GM23338 (cell line): Measurements from ENCODE around the gene GMPPA. TPM values are rescaled to one million over a fixed set of nuclear protein-coding genes. Genes with fewer than 3 reads are reported as not detected.

Experiments used
- ATAC-seq: fragments of 200-7000 bp; cut with Tn5 transposase; 3 replicates; pipeline ENCODE4 v1.9.1; 2020
- DNase-seq: peaks from one replicate; pipeline ENCODE4 v3.0.0-alpha.2; 2015; ENCODE audit warnings: low spot score
- H2AFZ ChIP-seq: fragments of 200-600 bp; sonication (generic); 2 replicates; pipeline ENCODE4 v1.8.0; 2016; ENCODE audit warnings: antibody characterized with exemption, mild to moderate bottlenecking, moderate library complexity
- H3F3A ChIP-seq: fragments of 200-600 bp; sonication (generic); replicated peaks from 2 replicates; pipeline ENCODE4 v1.8.0; 2017; ENCODE audit warnings: antibody characterized with exemption, mixed run types, low read depth
- H3K27ac ChIP-seq: fragments of 200-600 bp; sonication (generic); 2 replicates; pipeline ENCODE4 v1.6.1; 2016; ENCODE audit warnings: low read depth
- H3K27me3 ChIP-seq: fragments of 200-600 bp; sonication (generic); 2 replicates; pipeline ENCODE4 v1.8.0; 2016; ENCODE audit warnings: mild to moderate bottlenecking, mixed run types, moderate library complexity; ENCODE audit not compliant: insufficient read depth
- H3K36me3 ChIP-seq: fragments of 200-600 bp; sonication (generic); 2 replicates; pipeline ENCODE4 v1.8.0; 2016; ENCODE audit warnings: mild to moderate bottlenecking; ENCODE audit not compliant: insufficient read depth
- H3K4me1 ChIP-seq: fragments of 200-600 bp; sonication (generic); 2 replicates; pipeline ENCODE4 v1.8.0; 2016; ENCODE audit warnings: mild to moderate bottlenecking, moderate library complexity; ENCODE audit not compliant: insufficient read depth
- H3K4me2 ChIP-seq: fragments of 200-600 bp; sonication (generic); 2 replicates; pipeline ENCODE4 v1.7.1; 2017; ENCODE audit warnings: mixed run types
- H3K4me3 ChIP-seq: fragments of 200-600 bp; sonication (generic); 2 replicates; pipeline ENCODE4 v1.6.1; 2016; ENCODE audit warnings: mixed run types
- H3K79me2 ChIP-seq: fragments of 200-600 bp; sonication (generic); replicated peaks from 2 replicates; pipeline ENCODE4 v1.8.0; 2017; ENCODE audit warnings: mild to moderate bottlenecking; ENCODE audit not compliant: insufficient read depth
- H3K9me2 ChIP-seq: fragments of 200-600 bp; sonication (generic); 2 replicates; pipeline ENCODE4 v1.8.0; 2017; ENCODE audit not compliant: insufficient read depth
- H4K20me1 ChIP-seq: fragments of 200-600 bp; sonication (generic); replicated peaks from 2 replicates; pipeline ENCODE4 v1.8.0; 2017; ENCODE audit warnings: mild to moderate bottlenecking; ENCODE audit not compliant: insufficient read depth
- H3K27ac Mint-ChIP-seq: 2 replicates; pipeline ENCODE4 v1.8.0; 2020; ENCODE audit warnings: inconsistent platforms, mild to moderate bottlenecking, moderate library complexity, mixed read lengths
- H3K27me3 Mint-ChIP-seq: 3 replicates; pipeline ENCODE4 v1.8.0; 2022; ENCODE audit warnings: low read depth, mild to moderate bottlenecking, moderate library complexity, mixed read lengths, inconsistent platforms; ENCODE audit not compliant: insufficient read depth, poor library complexity
- H3K36me3 Mint-ChIP-seq: 3 replicates; pipeline ENCODE4 v1.8.0; 2021; ENCODE audit warnings: low read depth, mild to moderate bottlenecking, inconsistent platforms, moderate library complexity, mixed read lengths
- H3K4me1 Mint-ChIP-seq: 3 replicates; pipeline ENCODE4 v1.8.0; 2020; ENCODE audit warnings: mild to moderate bottlenecking, inconsistent platforms, mixed read lengths
- H3K4me3 Mint-ChIP-seq: 3 replicates; pipeline ENCODE4 v1.8.0; 2021; ENCODE audit warnings: moderate library complexity, mild to moderate bottlenecking, inconsistent platforms, mixed read lengths
- H3K9me3 Mint-ChIP-seq: 3 replicates; pipeline ENCODE4 v1.8.0; 2020; ENCODE audit warnings: moderate library complexity, mild to moderate bottlenecking, inconsistent platforms, mixed read lengths
- CREB1 ChIP-seq: fragments of 250-450 bp; sonication (Bioruptor Pico); IDR thresholded peaks from 2 replicates; pipeline ENCODE4 v1.5.0; 2020; ENCODE audit warnings: low read depth, mild to moderate bottlenecking, moderate library complexity
- EZH2 ChIP-seq: fragments of 200-600 bp; sonication (generic); IDR thresholded peaks from one replicate; pipeline ENCODE4 v1.8.0; 2017; ENCODE audit warnings: antibody characterized with exemption, mild to moderate bottlenecking, low read depth; ENCODE audit not compliant: unreplicated experiment
- EZH2phosphoT487 ChIP-seq: fragments of 200-600 bp; sonication (generic); IDR thresholded peaks from one replicate; pipeline ENCODE4 v1.8.1; 2018; ENCODE audit warnings: antibody characterized with exemption; ENCODE audit not compliant: unreplicated experiment
- STAT1 ChIP-seq: IDR thresholded peaks from one replicate; pipeline ENCODE4 v1.6.1; 2016; ENCODE audit warnings: antibody characterized with exemption; ENCODE audit not compliant: unreplicated experiment
- ZNF114 ChIP-seq: fragments of 250-450 bp; sonication (Bioruptor Pico); IDR thresholded peaks from 2 replicates; pipeline ENCODE4 v1.5.0; 2020; ENCODE audit warnings: mild to moderate bottlenecking, moderate library complexity
- polyA plus RNA-seq: library from polyadenylated mRNA; unstranded; fragments of >200 nt; fragmentation: Nextera tagmentation; extraction: Ambion mirVana; gene quantifications from 2 replicates; pipeline ENCODE4 v1.2.1, GENCODE V29; 2016
- total RNA-seq: library from RNA; depleted of rRNA; stranded (reverse); fragments of >200 nt; shearing (Covaris generic); gene quantifications from 2 replicates; pipeline ENCODE4 v1.2.3, GENCODE V29; 2014
- TF ChIP-seq, protein P1 (sequence below): fragments of 250-450 bp; sonication (Bioruptor Pico); IDR thresholded peaks from 2 replicates; pipeline ENCODE4 v1.5.0; 2020; ENCODE audit warnings: mild to moderate bottlenecking, moderate library complexity

The GMPPA gene
- total and polyA plus RNA-seq, 2 experiments from 2014 or later = 27.0 to 33.8 TPM

DNA sequence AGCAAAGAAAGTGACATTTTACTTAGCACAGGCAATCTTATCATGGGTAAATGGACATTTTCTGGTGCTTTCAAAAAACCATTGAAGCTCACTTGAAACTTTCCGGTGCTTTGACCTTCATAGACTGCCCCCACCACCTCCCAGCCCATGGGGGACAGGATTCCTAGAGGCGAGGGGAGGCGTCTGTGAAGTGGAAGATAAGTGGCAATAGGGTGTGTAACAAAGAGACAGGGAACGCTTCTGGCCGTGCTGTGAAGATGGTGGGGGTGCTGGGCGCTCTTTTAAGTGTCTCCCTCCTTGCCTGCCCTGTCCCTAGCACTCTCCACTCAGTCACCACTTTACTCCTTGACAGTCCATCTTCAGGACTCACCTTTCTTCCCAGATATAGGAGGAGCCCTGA, 23.4 kb upstream of the GMPPA start (continued):
- TF ChIP-seq, protein P1, sequence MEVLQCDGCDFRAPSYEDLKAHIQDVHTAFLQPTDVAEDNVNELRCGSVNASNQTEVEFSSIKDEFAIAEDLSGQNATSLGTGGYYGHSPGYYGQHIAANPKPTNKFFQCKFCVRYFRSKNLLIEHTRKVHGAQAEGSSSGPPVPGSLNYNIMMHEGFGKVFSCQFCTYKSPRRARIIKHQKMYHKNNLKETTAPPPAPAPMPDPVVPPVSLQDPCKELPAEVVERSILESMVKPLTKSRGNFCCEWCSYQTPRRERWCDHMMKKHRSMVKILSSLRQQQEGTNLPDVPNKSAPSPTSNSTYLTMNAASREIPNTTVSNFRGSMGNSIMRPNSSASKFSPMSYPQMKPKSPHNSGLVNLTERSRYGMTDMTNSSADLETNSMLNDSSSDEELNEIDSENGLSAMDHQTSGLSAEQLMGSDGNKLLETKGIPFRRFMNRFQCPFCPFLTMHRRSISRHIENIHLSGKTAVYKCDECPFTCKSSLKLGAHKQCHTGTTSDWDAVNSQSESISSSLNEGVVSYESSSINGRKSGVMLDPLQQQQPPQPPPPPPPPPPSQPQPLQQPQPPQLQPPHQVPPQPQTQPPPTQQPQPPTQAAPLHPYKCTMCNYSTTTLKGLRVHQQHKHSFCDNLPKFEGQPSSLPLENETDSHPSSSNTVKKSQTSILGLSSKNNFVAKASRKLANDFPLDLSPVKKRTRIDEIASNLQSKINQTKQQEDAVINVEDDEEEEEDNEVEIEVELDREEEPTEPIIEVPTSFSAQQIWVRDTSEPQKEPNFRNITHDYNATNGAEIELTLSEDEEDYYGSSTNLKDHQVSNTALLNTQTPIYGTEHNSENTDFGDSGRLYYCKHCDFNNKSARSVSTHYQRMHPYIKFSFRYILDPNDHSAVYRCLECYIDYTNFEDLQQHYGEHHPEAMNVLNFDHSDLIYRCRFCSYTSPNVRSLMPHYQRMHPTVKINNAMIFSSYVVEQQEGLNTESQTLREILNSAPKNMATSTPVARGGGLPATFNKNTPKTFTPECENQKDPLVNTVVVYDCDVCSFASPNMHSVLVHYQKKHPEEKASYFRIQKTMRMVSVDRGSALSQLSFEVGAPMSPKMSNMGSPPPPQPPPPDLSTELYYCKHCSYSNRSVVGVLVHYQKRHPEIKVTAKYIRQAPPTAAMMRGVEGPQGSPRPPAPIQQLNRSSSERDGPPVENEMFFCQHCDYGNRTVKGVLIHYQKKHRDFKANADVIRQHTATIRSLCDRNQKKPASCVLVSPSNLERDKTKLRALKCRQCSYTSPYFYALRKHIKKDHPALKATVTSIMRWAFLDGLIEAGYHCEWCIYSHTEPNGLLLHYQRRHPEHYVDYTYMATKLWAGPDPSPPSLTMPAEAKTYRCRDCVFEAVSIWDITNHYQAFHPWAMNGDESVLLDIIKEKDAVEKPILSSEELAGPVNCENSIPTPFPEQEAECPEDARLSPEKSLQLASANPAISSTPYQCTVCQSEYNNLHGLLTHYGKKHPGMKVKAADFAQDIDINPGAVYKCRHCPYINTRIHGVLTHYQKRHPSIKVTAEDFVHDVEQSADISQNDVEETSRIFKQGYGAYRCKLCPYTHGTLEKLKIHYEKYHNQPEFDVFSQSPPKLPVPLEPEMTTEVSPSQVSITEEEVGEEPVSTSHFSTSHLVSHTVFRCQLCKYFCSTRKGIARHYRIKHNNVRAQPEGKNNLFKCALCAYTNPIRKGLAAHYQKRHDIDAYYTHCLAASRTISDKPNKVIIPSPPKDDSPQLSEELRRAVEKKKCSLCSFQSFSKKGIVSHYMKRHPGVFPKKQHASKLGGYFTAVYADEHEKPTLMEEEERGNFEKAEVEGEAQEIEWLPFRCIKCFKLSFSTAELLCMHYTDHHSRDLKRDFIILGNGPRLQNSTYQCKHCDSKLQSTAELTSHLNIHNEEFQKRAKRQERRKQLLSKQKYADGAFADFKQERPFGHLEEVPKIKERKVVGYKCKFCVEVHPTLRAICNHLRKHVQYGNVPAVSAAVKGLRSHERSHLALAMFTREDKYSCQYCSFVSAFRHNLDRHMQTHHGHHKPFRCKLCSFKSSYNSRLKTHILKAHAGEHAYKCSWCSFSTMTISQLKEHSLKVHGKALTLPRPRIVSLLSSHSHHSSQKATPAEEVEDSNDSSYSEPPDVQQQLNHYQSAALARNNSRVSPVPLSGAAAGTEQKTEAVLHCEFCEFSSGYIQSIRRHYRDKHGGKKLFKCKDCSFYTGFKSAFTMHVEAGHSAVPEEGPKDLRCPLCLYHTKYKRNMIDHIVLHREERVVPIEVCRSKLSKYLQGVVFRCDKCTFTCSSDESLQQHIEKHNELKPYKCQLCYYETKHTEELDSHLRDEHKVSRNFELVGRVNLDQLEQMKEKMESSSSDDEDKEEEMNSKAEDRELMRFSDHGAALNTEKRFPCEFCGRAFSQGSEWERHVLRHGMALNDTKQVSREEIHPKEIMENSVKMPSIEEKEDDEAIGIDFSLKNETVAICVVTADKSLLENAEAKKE = no peak
- TF ChIP-seq ZNF114 (CRISPR knock-in tag) (no peak), STAT1 (no peak), CREB1 (CRISPR knock-in tag) (no peak)

DNA sequence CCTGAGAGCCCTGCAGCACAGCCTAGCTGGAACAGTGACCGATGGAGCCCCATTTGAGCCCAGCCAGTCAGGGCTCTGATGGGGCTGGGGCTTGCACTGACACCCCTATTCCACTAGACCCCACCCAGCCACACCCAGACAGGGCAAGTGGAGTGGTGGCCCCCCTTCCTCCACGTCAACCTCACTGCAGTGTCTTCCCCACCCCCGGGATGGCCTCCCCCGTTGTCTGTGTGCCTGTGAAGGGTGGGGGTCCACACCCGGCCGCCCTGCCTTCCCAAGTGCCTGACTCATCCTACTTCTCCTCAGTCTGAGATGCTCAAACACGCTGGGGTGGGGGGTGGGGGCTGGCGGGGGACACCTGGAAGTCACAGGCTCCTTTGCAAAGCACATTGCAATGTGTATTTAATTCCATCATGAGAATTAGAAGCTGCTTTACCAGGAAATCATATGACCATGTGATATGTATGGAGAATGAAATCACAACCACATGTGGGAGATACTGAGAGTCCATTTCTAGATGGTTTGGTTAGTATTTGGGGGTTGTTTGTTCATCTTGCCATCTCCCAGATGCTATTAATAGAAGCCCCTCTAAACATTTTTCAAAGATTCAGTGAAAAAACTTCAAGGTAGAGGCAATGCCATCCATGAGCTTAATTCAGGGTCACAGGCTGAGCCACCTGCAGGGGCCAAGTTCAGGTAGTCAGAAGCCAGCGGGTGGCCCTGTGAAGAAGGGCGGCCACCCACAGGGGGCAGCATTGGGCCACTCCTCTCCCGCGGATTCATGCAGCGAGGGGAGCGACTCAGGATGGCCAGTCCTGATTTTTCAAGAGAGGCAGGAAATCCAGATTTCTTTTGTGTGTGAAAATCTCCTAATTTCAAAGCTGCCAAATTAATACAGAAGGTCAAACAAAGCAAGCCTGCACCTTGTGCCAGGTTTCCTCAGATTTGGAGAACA, 22.7 kb upstream of the GMPPA start:
- ATAC-seq (peak; percentile 64), DNase-seq (peak; percentile 90)
- H3K4me3 ChIP-seq = peak overlapping the region; percentile 51
- Mint-ChIP-seq H3K27ac (peak overlapping the region; percentile 91), H3K4me3 (peak overlapping the region; percentile 73), H3K27me3 (peaks cover 19% of the 10 kb centered on the region), H3K36me3 (peaks cover 3% of the 10 kb centered on the region; the same call in 1 of the 3 replicates), H3K9me3 (no peaks in the 10 kb centered on the region; the same call in 2 of the 3 replicates), H3K4me1 (peaks cover 25% of the 10 kb centered on the region)
- H3K9me2 ChIP-seq = no peaks in the 10 kb centered on the region
- H3F3A ChIP-seq = no peaks in the 10 kb centered on the region; the same call in 1 of the 2 replicates
- H3K79me2 ChIP-seq = no peaks in the 10 kb centered on the region
- no peak overlapping the region for H3K27ac ChIP-seq
- H3K4me1 ChIP-seq = peaks cover 11% of the 10 kb centered on the region; the same call in 1 of the 2 replicates
- peak overlapping the region; percentile 78 for H3K4me2 ChIP-seq
- H4K20me1 ChIP-seq = no peaks in the 10 kb centered on the region
- no peaks in the 10 kb centered on the region for H3K36me3 ChIP-seq
- H3K27me3 ChIP-seq = no peaks in the 10 kb centered on the region
- H2AFZ ChIP-seq = no peak overlapping the region
- TF ChIP-seq, protein P1 = no peak
- TF ChIP-seq EZH2phosphoT487 (no peak), EZH2 (no peak)
